Ovary (tissue), 9 donors: ENCODE results near the gene LMTK3. TPM values are rescaled to one million over a fixed set of nuclear protein-coding genes. Genes with fewer than 3 reads are reported as not detected.

Source experiments
- DNase-seq, 5 donors: peaks; one replicate each; pipeline ENCODE4 v3.0.0-alpha.2; 2019 to 2020
- H3K27ac ChIP-seq, 2 donors: fragments of 200-600 bp; one replicate each; pipeline versions ENCODE4 v1.5.1 to v1.8.0; 2019 to 2022
- H3K27me3 ChIP-seq: fragments of 200-600 bp; one replicate; pipeline ENCODE4 v1.8.0; 2022
- H3K36me3 ChIP-seq: fragments of 200-600 bp; sonication (generic); one replicate; pipeline ENCODE4 v1.5.1; 2019
- H3K4me1 ChIP-seq: one replicate; pipeline ENCODE4 v1.8.1; 2013; ENCODE audit warnings: mild to moderate bottlenecking, moderate library complexity; ENCODE audit not compliant: insufficient read depth
- H3K4me3 ChIP-seq: fragments of 200-600 bp; sonication (generic); one replicate; pipeline ENCODE4 v1.5.1; 2017
- H3K9me3 ChIP-seq, 2 donors: fragments of 200-600 bp in 1 of 2; sonication (generic) in 1 of 2; one replicate each; pipeline versions ENCODE4 v1.5.1 to v1.8.1; 2013 to 2019; ENCODE audit warnings: mild to moderate bottlenecking in 1 of 2, moderate library complexity in 1 of 2
- EP300 ChIP-seq: sonication (generic); formaldehyde crosslinking; IDR thresholded peaks from one replicate; pipeline ENCODE4 v1.6.1; 2017; ENCODE audit warnings: antibody characterized with exemption
- POLR2A ChIP-seq: fragments of 450-650 bp; IDR thresholded peaks from one replicate; pipeline ENCODE4 v1.6.1; 2017; ENCODE audit warnings: antibody characterized with exemption, mild to moderate bottlenecking, moderate library complexity
- WGBS, 3 donors: extraction: QIAGEN DNeasy Blood & Tissue Kit in 1 of 3; methylation state at CpG; one replicate each; pipeline versions ENCODE4 v1.1.5 to v1.1.7; 2013 to 2017; 5-methylcytosine and 5-hydroxymethylcytosine counted together
- intact Hi-C, 4 donors: fragments of 100-400 bp; cut with DNase I; formaldehyde crosslinking; loops; one replicate each; pipeline versions ENCODE4 v1.11.0 to v1.15.1; 2022 to 2023
- polyA plus RNA-seq, 2 donors: library from polyadenylated mRNA; stranded (reverse); fragments of 200-250 nt in 1 of 2; fragments of 350-450 nt in 1 of 2; fragmentation: Illumina TruSeq in 1 of 2; extraction: RNeasy Lipid Tissue Mini Kit (QIAGEN cat#74804) in 1 of 2; gene quantifications; one replicate each; pipeline ENCODE4 v1.2.3, GENCODE V29; 2013 to 2014
- total RNA-seq, 7 donors: library from RNA; depleted of rRNA in 2 of 7; stranded (reverse); fragments of >200 nt in 2 of 7; fragmentation: NEBNext Ultra II Directional in 3 of 7; extraction: Animal tissue kit (Norgen Biotek cat#: 25700) in 3 of 7; gene quantifications; one replicate each; pipeline versions ENCODE4 v1.1.0 to v1.2.4, GENCODE V29; 2016 to 2023
- TF ChIP-seq, protein P1 (sequence below), 3 donors: fragments of 450-650 bp in 2 of 3; fragments of 200-600 bp in 1 of 3; IDR thresholded peaks; one replicate each; pipeline versions ENCODE4 v1.5.1 to v1.8.0; 2016 to 2022; ENCODE audit warnings: antibody characterized with exemption in 3 of 3, mild to moderate bottlenecking in 1 of 3
- donor health status: DM: no; HTN: no; CAD: no; lungs with moderate emphysema.
- donor health status: DM: no; HTN: no; CAD: no.
- donor health status: Bipolar disorder and iron deficiency.
- donor health status: DM: yes; HTN: yes; CAD: no.
- donor health status: DM: no; HTN: no; CAD: no.
- donor health status: DM: yes; HTN: yes; CAD: no.

LMTK3 gene
- total and polyA plus RNA-seq, 9 donors: 0.27 to 2.5 (median 0.49) TPM; not detected in 1

- 2 to 12% (median 2%) methylated on average over 10 to 70 of the region's 70 CpGs for WGBS, 3 donors
- H3K9me3 ChIP-seq: no peaks in the 10 kb centered on the region
- peak in 3 of 5 donors; percentile 35 to 54 (median 52) for DNase-seq
- TF ChIP-seq POLR2A: no peak
- no peak for TF ChIP-seq EP300
- TF ChIP-seq, protein P1, sequence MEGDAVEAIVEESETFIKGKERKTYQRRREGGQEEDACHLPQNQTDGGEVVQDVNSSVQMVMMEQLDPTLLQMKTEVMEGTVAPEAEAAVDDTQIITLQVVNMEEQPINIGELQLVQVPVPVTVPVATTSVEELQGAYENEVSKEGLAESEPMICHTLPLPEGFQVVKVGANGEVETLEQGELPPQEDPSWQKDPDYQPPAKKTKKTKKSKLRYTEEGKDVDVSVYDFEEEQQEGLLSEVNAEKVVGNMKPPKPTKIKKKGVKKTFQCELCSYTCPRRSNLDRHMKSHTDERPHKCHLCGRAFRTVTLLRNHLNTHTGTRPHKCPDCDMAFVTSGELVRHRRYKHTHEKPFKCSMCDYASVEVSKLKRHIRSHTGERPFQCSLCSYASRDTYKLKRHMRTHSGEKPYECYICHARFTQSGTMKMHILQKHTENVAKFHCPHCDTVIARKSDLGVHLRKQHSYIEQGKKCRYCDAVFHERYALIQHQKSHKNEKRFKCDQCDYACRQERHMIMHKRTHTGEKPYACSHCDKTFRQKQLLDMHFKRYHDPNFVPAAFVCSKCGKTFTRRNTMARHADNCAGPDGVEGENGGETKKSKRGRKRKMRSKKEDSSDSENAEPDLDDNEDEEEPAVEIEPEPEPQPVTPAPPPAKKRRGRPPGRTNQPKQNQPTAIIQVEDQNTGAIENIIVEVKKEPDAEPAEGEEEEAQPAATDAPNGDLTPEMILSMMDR (IDR thresholded peaks at IDR 0.05): no peak
- peak overlapping the region; percentile 39 for H3K4me3 ChIP-seq
- peaks cover 2% of the 10 kb centered on the region for H3K27me3 ChIP-seq
- H3K27ac ChIP-seq: peak overlapping the region in 1 of 2 donors; percentile 54
- peaks cover 12% of the 10 kb centered on the region for H3K4me1 ChIP-seq
- no peaks in the 10 kb centered on the region for H3K36me3 ChIP-seq
- intact Hi-C loops: loop anchor here (5.0 to 10.0 kb wide), 3 partner anchors 88 to 101 kb away; no protein-coding TSS in a partner anchor
These were observed 17.8 kb downstream of the LMTK3 start for GRCh38 chr19:48493718-48494401.

GRCh38 chr19:48492925-48493717, 18.5 kb downstream of the LMTK3 start:
- WGBS, 3 donors: 1 to 2% (median 2%) methylated on average over 29 to 47 of the region's 47 CpGs
- intact Hi-C loops: loop anchor here (5.0 to 10.0 kb wide), 3 partner anchors 89 to 102 kb away; no protein-coding TSS in a partner anchor
- Histone ChIP-seq H3K27ac (peak overlapping the region in 1 of 2 donors; percentile 68), H3K27me3 (no peaks in the 10 kb centered on the region), H3K4me3 (peak overlapping the region; percentile 39), H3K4me1 (peaks cover 12% of the 10 kb centered on the region), H3K9me3 (no peaks in the 10 kb centered on the region), H3K36me3 (no peaks in the 10 kb centered on the region)
- TF ChIP-seq POLR2A (peak; percentile 76), EP300 (no peak)
- TF ChIP-seq, protein P1 (IDR thresholded peaks at IDR 0.05): no peak
- DNase-seq: peak; percentile 95 to 98 (median 95)

GRCh38 chr19:48491793-48492123, 19.9 kb downstream of the LMTK3 start:
- Histone ChIP-seq H3K4me1 (peaks cover 12% of the 10 kb centered on the region), H3K27me3 (no peaks in the 10 kb centered on the region), H3K27ac (no peak overlapping the region), H3K9me3 (no peaks in the 10 kb centered on the region), H3K4me3 (no peak overlapping the region), H3K36me3 (no peaks in the 10 kb centered on the region)
- peak in 2 of 5 donors; percentile 40 to 49 for DNase-seq
- intact Hi-C loops: loop anchor here (5.0 to 10.0 kb wide), 3 partner anchors 91 to 103 kb away; no protein-coding TSS in a partner anchor
- 19 to 25% (median 20%) methylated on average over 10 of the region's 10 CpGs for WGBS, 3 donors
- TF ChIP-seq POLR2A (no peak), EP300 (no peak)
- TF ChIP-seq, protein P1 (IDR thresholded peaks at IDR 0.05): no peak

DNA sequence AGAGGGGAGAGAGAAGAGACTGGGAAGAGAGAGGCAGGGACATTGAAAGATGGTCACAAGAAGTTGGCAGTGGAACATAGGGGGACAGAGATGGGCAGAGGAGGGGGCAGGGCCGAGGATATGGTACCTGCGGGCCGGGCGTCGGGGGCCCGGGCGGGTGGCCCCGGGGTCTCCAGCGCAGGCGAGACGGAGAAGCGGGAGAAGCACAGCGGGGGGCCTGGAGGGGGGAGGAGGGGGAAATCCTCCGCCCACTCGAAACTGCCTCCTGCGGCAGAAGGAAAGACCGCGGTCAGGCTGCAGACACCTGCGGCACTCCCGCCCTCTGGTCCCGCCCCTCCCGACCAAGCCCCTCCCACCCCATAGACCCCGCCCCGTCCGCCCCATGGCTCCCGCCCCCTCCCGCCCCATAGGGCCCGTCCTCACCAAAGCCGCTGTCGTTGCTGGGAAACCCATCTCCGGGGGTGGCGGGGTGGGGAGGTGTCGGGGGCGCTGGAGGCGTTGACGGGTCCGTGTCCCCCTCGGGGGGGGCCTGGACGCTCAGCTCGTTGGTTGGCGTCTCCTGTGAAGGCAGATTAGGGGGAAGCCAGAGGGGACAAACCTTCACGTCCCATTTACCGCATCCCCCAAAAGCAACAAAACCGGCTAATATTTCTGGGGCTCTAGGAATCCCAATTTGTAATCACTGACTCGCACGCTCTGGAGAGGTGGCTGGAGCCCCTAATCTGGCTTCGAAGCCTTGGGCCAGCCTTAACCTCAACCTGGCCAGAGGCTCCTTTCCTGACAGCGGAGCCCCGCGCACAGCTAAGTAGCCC, 20.4 kb downstream of the LMTK3 start:
- WGBS, 3 donors: 3 to 6% (median 6%) methylated on average over 37 to 50 of the region's 50 CpGs
- peak; percentile 52 to 71 (median 67) for DNase-seq
- no peak overlapping the region for H3K27ac ChIP-seq
- peaks cover 12% of the 10 kb centered on the region for H3K4me1 ChIP-seq
- no peaks in the 10 kb centered on the region for H3K36me3 ChIP-seq
- intact Hi-C loops: loop anchor here (5.0 to 10.0 kb wide), 3 partner anchors 91 to 104 kb away; no protein-coding TSS in a partner anchor
- no peaks in the 10 kb centered on the region for H3K9me3 ChIP-seq
- peak overlapping the region; percentile 13 for H3K4me3 ChIP-seq
- no peak for TF ChIP-seq POLR2A
- no peaks in the 10 kb centered on the region for H3K27me3 ChIP-seq
